HG02798 (cell line): ENCODE measurements around the gene TMC2.
"Not testable (repeated sequence)": the region's sequence is repeated elsewhere in the genome, so short reads cannot be mapped to it uniquely, and the experiment has no call there.

Experiments
- ATAC-seq: cut with Tn5 transposase; IDR thresholded peaks from one replicate; pipeline ENCODE4 v1.9.1; 2021; ENCODE audit warnings: mild to moderate bottlenecking; ENCODE audit not compliant: unreplicated experiment, poor library complexity

TMC2 gene

DNA sequence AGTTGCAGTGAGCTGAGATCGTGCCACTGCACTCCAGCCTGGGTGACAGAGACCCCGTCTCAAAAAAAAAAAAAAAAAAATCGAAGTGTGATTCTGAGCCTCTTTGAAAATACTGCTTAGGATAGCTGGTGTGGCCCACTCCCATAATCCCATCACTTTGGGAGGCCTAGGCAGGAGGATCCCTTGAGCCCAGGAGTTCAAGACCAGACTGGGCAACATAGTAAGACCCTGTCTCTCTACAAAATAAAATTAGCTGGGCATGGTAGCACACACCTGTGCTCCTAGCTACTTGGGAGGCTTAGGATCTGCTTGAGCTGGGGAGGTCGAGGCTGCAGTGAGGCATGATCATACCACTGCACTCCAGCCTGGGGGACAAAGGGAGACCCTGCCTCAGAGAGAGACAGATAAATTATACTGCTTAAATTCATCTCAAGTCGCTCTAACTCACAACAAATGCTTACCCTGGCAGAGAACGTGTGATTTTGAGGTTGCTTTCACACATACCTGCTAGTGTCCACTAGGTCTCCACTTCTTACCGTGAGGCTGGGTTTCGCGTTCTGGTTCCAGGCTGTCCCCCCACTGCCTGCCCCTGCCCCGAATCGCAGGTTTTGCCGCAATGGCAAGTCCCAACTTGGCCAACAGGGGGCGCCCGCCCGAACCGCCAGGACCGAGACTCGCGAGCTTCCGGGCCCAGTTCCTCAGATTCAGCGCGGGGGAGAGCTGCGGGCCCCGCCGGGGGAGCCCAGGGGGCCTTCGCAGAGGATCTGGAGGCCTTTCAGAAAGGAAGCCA, 12.3 kb upstream of the TMC2 start:
- ATAC-seq = peak; percentile 83

GRCh38 chr20:2524709-2525506, 11.5 kb upstream of the TMC2 start:
- peak; percentile 16 for ATAC-seq

GRCh38 chr20:2526218-2526583, 10.2 kb upstream of the TMC2 start:
- not testable (repeated sequence) for ATAC-seq

DNA sequence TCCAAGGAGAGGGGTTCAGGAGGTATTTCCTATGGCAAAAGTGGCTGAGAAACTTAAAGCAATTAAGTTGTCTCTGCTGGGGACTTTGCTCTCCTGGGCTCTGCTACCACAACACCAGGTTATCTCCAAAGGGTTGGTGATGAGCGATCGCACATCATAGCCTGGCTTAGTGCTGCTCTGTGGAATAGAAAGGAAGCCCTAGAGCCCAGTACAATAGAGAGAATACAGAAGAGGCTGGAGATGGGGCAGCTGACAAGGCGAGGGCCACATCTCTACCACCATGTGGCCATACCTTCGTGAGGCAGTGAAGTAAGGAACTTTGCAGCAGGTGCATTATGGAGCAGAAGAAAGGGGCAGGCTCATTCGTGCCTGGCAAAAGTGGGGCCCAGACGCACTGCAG, 8.6 kb upstream of the TMC2 start:
- ATAC-seq = no peak

DNA sequence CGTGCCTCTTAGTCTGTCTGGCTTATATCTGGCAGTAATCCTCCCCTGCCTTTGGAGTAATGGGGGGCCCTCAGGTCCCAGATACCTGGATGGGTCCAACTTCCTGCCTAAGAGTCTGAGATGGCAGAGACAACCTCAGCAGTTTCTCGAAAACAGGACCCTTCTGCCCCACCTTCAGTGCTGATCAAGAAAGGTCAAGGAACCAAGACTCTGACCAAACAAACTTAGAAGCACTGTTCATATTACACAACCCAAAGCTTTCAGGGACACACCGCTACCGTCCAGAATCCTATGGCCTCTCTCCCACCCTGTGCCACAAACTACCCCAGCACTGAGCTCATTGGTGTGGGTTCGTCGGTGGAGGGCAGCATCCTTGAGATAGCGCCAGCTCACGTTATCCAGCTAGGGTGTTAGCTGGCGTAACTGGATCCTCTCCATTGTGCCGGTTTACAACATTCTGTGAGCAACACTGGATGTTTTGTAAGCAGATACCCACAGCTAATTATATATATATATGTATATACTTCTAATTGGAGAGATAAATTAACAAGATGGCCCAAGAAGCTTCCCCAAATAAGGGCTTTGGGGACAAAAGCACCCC, 7.6 kb upstream of the TMC2 start:
- ATAC-seq = no peak

- ATAC-seq = no peak
Observed at GRCh38 chr20:2533118-2533517, 3.3 kb upstream of the TMC2 start.

GRCh38 chr20:2535711-2536559, 438 bp upstream of the TMC2 start:
- ATAC-seq = no peak

GRCh38 chr20:2537101-2537500, 728 bp downstream of the TMC2 start:
- ATAC-seq = no peak

DNA sequence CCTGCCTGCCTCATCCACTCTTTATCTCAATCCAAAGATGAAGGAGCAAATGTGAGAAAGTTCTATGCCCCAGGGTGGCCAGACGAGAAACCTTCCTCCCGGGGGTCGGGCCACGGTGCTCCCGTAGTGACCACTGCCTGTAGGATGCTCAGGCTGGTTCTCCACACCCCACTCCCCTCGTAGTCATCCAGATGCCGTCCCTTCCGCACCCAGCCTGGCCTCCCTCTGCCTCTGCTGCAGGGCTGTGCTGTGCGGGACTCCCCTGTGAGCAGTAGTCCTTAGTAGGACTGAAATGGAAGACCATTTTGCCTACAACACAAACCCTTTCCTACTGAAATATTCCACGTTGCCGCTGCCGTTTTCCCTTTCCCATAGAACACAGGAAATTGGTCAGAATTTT, 2.0 kb downstream of the TMC2 start:
- ATAC-seq = no peak

GRCh38 chr20:2538931-2539720, 2.8 kb downstream of the TMC2 start:
- no peak for ATAC-seq

DNA sequence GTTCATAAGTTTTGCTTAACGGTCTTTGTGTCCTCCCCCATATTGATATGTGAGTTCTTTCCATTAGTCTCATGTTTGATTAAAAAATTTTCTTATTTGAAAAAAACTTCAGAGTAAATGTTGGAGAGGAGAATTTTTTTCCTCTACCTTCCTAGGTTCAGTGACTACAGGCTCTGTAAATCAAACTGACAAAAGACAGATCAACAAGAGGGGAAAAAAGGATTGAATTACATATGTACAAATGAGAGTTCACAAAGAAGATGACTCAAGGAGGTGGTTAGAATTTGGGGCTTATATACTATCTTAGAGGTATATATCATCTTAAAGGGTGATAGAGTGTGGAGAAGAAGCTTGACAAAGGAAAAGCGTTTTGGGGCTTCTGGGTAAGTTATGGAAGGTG, 5.6 kb downstream of the TMC2 start:
- no peak for ATAC-seq

GRCh38 chr20:2542361-2542760, 6.0 kb downstream of the TMC2 start:
- no peak for ATAC-seq

- no peak for ATAC-seq
Observed at GRCh38 chr20:2544211-2544610, 7.8 kb downstream of the TMC2 start.

DNA sequence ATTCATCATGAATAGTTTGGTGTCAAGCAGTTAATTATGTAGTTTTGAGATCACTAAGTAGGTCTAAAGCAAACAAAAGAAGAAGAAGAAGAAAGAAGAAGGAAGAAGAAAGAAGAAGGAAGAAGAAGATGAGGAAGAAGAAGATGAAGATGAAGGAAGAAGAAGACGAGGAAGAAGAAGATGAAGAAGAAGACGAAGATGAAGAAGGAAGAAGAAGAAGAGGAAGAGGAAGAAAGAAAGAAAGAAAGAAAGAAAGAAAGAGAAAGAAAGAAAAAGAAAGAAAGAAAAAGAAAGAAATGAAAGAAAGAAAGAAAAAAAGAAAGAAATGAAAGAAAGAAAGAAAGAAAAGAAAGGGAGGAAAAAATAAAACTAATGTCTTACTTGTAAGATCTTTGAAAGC, 9.2 kb downstream of the TMC2 start:
- ATAC-seq = no peak

DNA sequence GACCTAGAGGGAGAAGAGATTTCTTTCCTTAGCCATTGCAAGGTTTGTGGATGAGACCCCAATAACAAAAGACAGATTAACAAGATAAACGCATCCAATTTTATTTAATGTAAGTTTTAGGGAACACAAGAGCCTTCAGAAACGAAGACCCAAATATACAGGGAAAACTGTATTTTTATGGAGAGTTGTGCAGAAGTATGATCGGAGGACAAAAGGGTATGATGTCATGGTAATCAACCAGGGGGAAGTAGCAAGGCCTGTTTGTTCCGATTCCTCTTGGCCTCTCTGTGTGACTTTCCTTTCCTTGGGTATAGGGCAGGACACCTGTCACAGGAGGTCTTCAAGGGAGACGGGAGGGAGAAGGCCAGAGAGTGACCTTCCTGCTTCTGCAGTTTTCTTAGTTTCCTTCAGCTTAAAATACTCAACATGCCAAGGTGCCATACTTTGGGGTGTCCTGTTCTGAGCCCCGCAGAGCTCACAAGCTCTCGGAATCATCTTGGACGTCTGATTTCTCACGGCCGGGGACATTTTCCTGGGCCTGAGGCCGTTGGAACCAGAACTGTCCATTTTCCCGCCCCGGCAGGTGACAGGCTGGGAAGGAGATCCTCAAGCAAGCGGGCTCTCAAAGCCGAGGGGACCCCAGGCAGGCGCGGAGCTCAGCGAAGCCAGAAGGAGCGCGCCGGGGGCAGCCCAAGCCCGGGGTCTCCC, 21.7 kb downstream of the TMC2 start:
- no peak for ATAC-seq

DNA sequence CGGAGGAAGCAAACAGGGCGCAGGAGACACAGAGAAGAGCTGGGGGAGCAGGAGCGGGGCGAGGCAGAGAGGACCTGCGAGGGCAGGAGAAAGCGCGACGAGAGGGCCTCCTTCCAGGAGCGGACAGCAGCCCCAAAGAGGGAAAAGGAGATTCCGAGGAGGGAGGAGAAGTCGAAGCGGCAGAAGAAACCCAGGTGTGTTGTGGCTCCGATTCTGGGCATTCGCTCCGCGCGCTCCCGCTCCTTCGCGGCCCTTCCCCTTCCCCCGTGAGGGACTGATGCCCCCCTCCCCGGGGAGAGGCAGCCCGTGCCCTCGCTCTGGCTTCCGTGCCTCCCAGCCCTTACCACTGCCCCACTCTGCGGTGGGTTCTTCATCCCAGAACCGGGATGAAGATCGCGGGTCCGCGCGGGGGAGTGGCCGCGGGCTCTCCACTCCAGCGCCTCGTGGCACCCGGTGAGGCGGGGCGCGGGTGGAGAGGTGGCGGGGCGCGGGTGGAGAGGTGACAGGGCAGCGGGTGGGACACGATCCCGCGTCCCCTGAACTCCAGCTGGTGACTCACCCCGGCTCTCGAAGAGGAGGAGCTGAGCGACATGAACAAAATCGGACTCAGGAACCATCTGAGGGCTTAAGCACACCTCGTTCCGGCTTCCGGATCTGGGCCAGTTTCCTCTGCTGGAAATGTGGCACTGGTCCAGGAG, 22.4 kb downstream of the TMC2 start:
- no peak for ATAC-seq

DNA sequence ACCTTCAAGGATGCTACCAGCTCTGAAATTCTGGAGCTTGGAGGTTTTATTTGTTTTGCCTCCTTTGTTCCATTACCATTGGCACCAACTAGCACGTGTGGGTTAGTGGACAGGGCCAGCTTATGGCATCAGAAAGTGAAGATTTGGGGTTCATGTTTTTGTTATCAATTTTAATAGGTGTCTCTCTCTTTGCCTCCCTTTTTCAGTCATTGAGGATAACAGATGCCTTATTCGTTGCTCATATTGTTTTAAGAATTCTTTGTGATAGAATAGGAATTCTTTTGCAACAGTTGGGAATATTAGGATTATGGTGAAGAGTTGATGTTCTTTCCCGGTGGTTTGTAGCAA, 22.9 kb downstream of the TMC2 start:
- no peak for ATAC-seq

GRCh38 chr20:2559651-2560050, 23.3 kb downstream of the TMC2 start:
- no peak for ATAC-seq

- ATAC-seq = no peak
Observed at GRCh38 chr20:2563116-2563515, 26.7 kb downstream of the TMC2 start.
